ENCODE data around the gene SH3BP2. TPM values are rescaled to one million over a fixed set of nuclear protein-coding genes. Genes with fewer than 3 reads are reported as not detected.

Gene SH3BP2, protein sequence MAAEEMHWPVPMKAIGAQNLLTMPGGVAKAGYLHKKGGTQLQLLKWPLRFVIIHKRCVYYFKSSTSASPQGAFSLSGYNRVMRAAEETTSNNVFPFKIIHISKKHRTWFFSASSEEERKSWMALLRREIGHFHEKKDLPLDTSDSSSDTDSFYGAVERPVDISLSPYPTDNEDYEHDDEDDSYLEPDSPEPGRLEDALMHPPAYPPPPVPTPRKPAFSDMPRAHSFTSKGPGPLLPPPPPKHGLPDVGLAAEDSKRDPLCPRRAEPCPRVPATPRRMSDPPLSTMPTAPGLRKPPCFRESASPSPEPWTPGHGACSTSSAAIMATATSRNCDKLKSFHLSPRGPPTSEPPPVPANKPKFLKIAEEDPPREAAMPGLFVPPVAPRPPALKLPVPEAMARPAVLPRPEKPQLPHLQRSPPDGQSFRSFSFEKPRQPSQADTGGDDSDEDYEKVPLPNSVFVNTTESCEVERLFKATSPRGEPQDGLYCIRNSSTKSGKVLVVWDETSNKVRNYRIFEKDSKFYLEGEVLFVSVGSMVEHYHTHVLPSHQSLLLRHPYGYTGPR
- total RNA-seq (10 to 100 TPM; 44.0 to 68.2 (median 49.7) TPM), total RNA-seq (13.0 to 124 (median 62.1) reads per million in 29 experiments)
- 43.2 TPM for total RNA-seq (2013)

GRCh38 chr4:2792711-2793585 is at the start of gene SH3BP2:
Gene SH3BP2, plus strand, starts transcription at chr4:2793085. Its CDS starts 27,533 bp downstream, at chr4:2820618.
- peak within 1 kb of the TSS; percentile 78 to 84 (median 81) for H3K4me3 Mint-ChIP-seq
- no peaks in the 10 kb centered on the region for H3K9me3 Mint-ChIP-seq
- H3K27ac ChIP-seq (ENCODE audit: low read length), result peak within 1 kb of the TSS; percentile 23
- no peaks in the 10 kb centered on the region for H3K36me3 ChIP-seq (ENCODE audit: control insufficient read depth in 2 of 2, extremely low read depth in 1 of 2, insufficient read depth in 1 of 2, low read length in 1 of 2)
- no peaks in the 10 kb centered on the region for H3K36me3 Mint-ChIP-seq
- H3K9me3 ChIP-seq, result no peaks in the 10 kb centered on the region
- POLR2A ChIA-PET, result no interaction called here
- 10% methylated on average over 92 of the region's 104 CpGs for WGBS (ENCODE audit: insufficient coverage)
- CTCF ChIA-PET, result no interaction called here
- DNase-seq, result peak in 19 of 35 experiments; percentile 15 to 72 (median 43)
- H3K4me1 ChIP-seq (ENCODE audit: control insufficient read depth in 1 of 2, extremely low read depth in 1 of 2, insufficient read depth in 2 of 2, low read length in 2 of 2), result peaks cover 20 to 67% of the 10 kb centered on the region in 2 experiments
- H3K4me3 ChIP-seq (ENCODE audit: control insufficient read depth in 1 of 2, extremely low read depth in 1 of 2, low read length in 1 of 2), result peak within 1 kb of the TSS; percentile 38 to 58
- peak; percentile 55 to 74 (median 58) for ATAC-seq (replicated peaks in 1 of 4)
- H3K27me3 ChIP-seq (replicated peaks in 1 of 2; ENCODE audit: control insufficient read depth in 2 of 2, extremely low read depth in 1 of 2, insufficient read depth in 2 of 2, low read length in 1 of 2), result peaks cover 0 to 2% of the 10 kb centered on the region in 2 experiments
- H3K4me1 Mint-ChIP-seq, result peaks cover 43 to 63% (median 52%) of the 10 kb centered on the region in 3 donors
- no peaks in the 10 kb centered on the region for H3K27me3 Mint-ChIP-seq
- peak within 1 kb of the TSS; percentile 61 to 71 for H3K27ac Mint-ChIP-seq

DNA sequence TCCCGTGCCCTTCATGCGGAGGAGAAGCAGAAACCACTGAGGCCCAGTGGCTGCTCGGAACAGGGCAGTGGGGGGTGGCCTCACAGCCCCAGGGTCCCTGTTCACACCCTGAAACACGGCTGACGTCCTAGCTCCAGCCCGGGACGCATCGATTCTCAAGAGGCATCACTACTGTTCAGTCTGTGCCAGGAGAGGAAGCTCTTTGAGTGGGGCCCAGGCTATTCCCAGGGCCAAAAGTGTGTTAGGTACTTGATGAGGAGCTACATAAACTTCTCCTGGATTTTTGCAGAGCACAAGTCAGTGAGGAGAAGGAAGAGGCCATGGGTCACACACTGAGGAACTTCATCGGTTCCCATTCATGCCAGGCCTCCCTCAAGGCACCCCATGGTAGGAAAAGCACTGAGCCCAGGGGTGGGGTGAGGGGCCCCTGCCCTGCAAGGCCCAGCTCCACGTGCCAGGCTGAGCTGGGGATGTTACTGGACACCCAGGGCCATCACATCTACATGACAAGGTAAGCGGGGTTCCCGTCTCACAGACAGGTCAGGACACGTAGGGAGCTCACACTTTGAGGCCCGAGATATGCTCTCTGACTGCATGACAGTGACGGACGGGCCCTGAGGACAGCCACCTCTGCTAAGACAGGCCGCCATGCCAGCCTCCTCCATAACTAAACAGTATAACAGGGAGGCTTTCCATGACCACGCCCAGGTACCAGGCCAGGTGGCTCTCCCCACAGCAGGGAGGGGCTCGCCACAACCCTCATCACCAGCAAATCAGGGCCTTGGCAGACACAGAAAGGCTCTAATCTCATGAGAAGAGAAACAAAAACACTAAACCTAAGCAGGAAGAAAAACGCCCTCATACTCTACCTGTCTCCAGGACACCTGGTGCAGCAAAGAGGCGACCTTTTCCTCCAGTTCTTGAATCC is 49.1 kb upstream of the SH3BP2 start:
- DNase-seq (no peak), ATAC-seq (replicated peaks in 1 of 4) (no peak)
- Histone ChIP-seq H3K36me3 (ENCODE audit: control insufficient read depth in 2 of 2, extremely low read depth in 1 of 2, insufficient read depth in 1 of 2, low read length in 1 of 2) (peaks cover 9 to 61% of the 10 kb centered on the region in 2 donors), H3K4me3 (ENCODE audit: control insufficient read depth in 1 of 2, extremely low read depth in 1 of 2, low read length in 1 of 2) (no peak overlapping the region), H3K27ac (ENCODE audit: low read length) (no peak overlapping the region), H3K9me3 (no peaks in the 10 kb centered on the region), H3K27me3 (replicated peaks in 1 of 2; ENCODE audit: control insufficient read depth in 2 of 2, extremely low read depth in 1 of 2, insufficient read depth in 2 of 2, low read length in 1 of 2) (no peaks in the 10 kb centered on the region), H3K4me1 (ENCODE audit: control insufficient read depth in 1 of 2, extremely low read depth in 1 of 2, insufficient read depth in 2 of 2, low read length in 2 of 2) (peaks cover 0 to 27% of the 10 kb centered on the region in 2 experiments)
- Mint-ChIP-seq H3K36me3 (peaks cover 41% of the 10 kb centered on the region), H3K4me3 (no peak overlapping the region), H3K27me3 (no peaks in the 10 kb centered on the region), H3K4me1 (peaks cover 27 to 33% (median 29%) of the 10 kb centered on the region in 3 donors), H3K27ac (peak overlapping the region; percentile 19 to 36), H3K9me3 (no peaks in the 10 kb centered on the region)
- ChIA-PET POLR2A (no interaction called here), CTCF (no interaction called here)
- 93% methylated on average over 16 of the region's 21 CpGs for WGBS (ENCODE audit: insufficient coverage)

GRCh38 chr4:2744576-2745270 is 48.2 kb upstream of the SH3BP2 start:
- Histone ChIP-seq H3K9me3 (no peaks in the 10 kb centered on the region), H3K27ac (ENCODE audit: low read length) (peak overlapping the region; percentile 98), H3K4me1 (ENCODE audit: control insufficient read depth in 1 of 2, extremely low read depth in 1 of 2, insufficient read depth in 2 of 2, low read length in 2 of 2) (peaks cover 0 to 29% of the 10 kb centered on the region in 2 experiments), H3K4me3 (ENCODE audit: control insufficient read depth in 1 of 2, extremely low read depth in 1 of 2, low read length in 1 of 2) (no peak overlapping the region), H3K27me3 (replicated peaks in 1 of 2; ENCODE audit: control insufficient read depth in 2 of 2, extremely low read depth in 1 of 2, insufficient read depth in 2 of 2, low read length in 1 of 2) (no peaks in the 10 kb centered on the region), H3K36me3 (ENCODE audit: control insufficient read depth in 2 of 2, extremely low read depth in 1 of 2, insufficient read depth in 1 of 2, low read length in 1 of 2) (peaks cover 9 to 63% of the 10 kb centered on the region in 2 donors)
- peaks cover 27 to 38% (median 30%) of the 10 kb centered on the region in 3 donors for H3K4me1 Mint-ChIP-seq
- POLR2A ChIA-PET, result no interaction called here
- H3K27ac Mint-ChIP-seq, result peak overlapping the region; percentile 89 to 91
- H3K27me3 Mint-ChIP-seq, result no peaks in the 10 kb centered on the region
- DNase-seq, result no peak
- ATAC-seq (replicated peaks in 1 of 4), result no peak
- no peak overlapping the region for H3K4me3 Mint-ChIP-seq
- H3K36me3 Mint-ChIP-seq, result peaks cover 41% of the 10 kb centered on the region
- CTCF ChIA-PET, result interaction anchor here in 1 of 2 donors (0.6 kb wide), 2 partner anchors 17 to 304 kb away, joined by 3 to 4 read pairs; no protein-coding TSS in a partner anchor
- no peaks in the 10 kb centered on the region for H3K9me3 Mint-ChIP-seq
- WGBS (ENCODE audit: insufficient coverage), result 96% methylated on average over 22 of the region's 28 CpGs

DNA sequence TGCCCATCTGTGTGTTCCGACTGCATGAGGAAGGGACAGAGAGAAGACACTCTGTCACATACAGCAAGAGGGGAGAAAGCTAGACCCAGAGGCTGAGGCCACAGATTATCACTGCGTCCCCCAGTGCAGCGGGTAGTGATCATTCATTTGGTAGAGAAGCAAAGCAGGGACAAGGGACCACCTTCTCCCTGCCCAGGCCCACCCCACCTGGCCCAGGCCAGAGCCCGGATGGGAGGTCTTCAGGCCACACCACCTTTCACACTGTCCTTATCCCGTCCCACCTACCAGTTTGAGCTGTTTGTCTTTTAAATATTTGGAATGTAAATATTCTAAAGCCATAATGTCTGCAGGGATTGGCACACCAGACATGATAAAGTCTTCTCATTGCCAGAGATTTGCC is 47.4 kb upstream of the SH3BP2 start:
- ChIA-PET CTCF (interaction anchor here in 1 of 2 donors (0.6 kb wide), 2 partner anchors 18 to 20 kb away, joined by 4 to 8 read pairs; no protein-coding TSS in a partner anchor), POLR2A (interaction anchor here in 1 of 2 donors (0.6 kb wide), 1 partner anchor 29 kb away, joined by 3 read pairs; no protein-coding TSS in a partner anchor)
- Mint-ChIP-seq H3K36me3 (peaks cover 41% of the 10 kb centered on the region), H3K4me3 (no peak overlapping the region), H3K4me1 (peaks cover 27 to 43% (median 33%) of the 10 kb centered on the region in 3 donors), H3K27ac (peak overlapping the region; percentile 89 to 91), H3K9me3 (no peaks in the 10 kb centered on the region), H3K27me3 (no peaks in the 10 kb centered on the region)
- DNase-seq, result no peak
- WGBS (ENCODE audit: insufficient coverage), result 100% methylated on average over 2 of the region's 5 CpGs
- Histone ChIP-seq H3K4me3 (ENCODE audit: control insufficient read depth in 1 of 2, extremely low read depth in 1 of 2, low read length in 1 of 2) (no peak overlapping the region), H3K36me3 (ENCODE audit: control insufficient read depth in 2 of 2, extremely low read depth in 1 of 2, insufficient read depth in 1 of 2, low read length in 1 of 2) (peaks cover 9 to 63% of the 10 kb centered on the region in 2 donors), H3K9me3 (no peaks in the 10 kb centered on the region), H3K27ac (ENCODE audit: low read length) (peak overlapping the region; percentile 98), H3K27me3 (replicated peaks in 1 of 2; ENCODE audit: control insufficient read depth in 2 of 2, extremely low read depth in 1 of 2, insufficient read depth in 2 of 2, low read length in 1 of 2) (no peaks in the 10 kb centered on the region), H3K4me1 (ENCODE audit: control insufficient read depth in 1 of 2, extremely low read depth in 1 of 2, insufficient read depth in 2 of 2, low read length in 2 of 2) (peaks cover 0 to 29% of the 10 kb centered on the region in 2 experiments)
- no peak for ATAC-seq (replicated peaks in 1 of 4)

Measured in T-cell (primary cell).